ENCODE measurements around the gene AOPEP. TPM values are rescaled to one million over a fixed set of nuclear protein-coding genes. Genes with fewer than 3 reads are reported as not detected.

The AOPEP gene
- total and polyA plus RNA-seq, 12 donors, result 110 to 250 (median 161) TPM

GRCh38 chr9:94802793-94803192, 76.3 kb downstream of the AOPEP start:
- intact Hi-C loops (cut with DNase I), result no loop called here
- Histone ChIP-seq H3K27me3 (no peaks in the 10 kb centered on the region), H3K4me3 (no peak overlapping the region), H3K9me3 (no peaks in the 10 kb centered on the region), H3K27ac (peak overlapping the region in 3 of 10 donors; percentile 58 to 70 (median 62)), H3K36me3 (peaks cover 0 to 5% (median 0%) of the 10 kb centered on the region in 9 donors), H3K4me1 (peaks cover 17 to 64% (median 37%) of the 10 kb centered on the region in 9 donors)
- no peak for DNase-seq
- 83 to 96% methylated on average over 3 of the region's 3 CpGs for WGBS, 2 donors
- no peak for TF ChIP-seq CTCF (IDR thresholded peaks at IDR 0.05)
- no peak for ATAC-seq

- no peak overlapping the region for H3K27ac ChIP-seq
- intact Hi-C loops (cut with DNase I), result no loop called here
Measured at GRCh38 chr9:94804316-94804715, 77.8 kb downstream of the AOPEP start.

GRCh38 chr9:94805051-94805489, 78.6 kb downstream of the AOPEP start:
- H3K4me1 ChIP-seq, result peaks cover 17 to 70% (median 47%) of the 10 kb centered on the region in 9 donors
- 85 to 96% methylated on average over 8 of the region's 8 CpGs for WGBS, 2 donors
- peaks cover 0 to 5% (median 0%) of the 10 kb centered on the region in 9 donors for H3K36me3 ChIP-seq
- intact Hi-C loops (cut with DNase I), result loop anchor here in 2 of 10 donors (5.0 kb wide), 2 partner anchors 62 to 67 kb away; no protein-coding TSS in a partner anchor
- peak overlapping the region in 2 of 10 donors; percentile 53 to 73 for H3K27ac ChIP-seq
- H3K4me3 ChIP-seq, result no peak overlapping the region
- no peaks in the 10 kb centered on the region for H3K9me3 ChIP-seq
- no peak for DNase-seq
- H3K27me3 ChIP-seq, result no peaks in the 10 kb centered on the region
- no peak for ATAC-seq
- no peak for TF ChIP-seq CTCF (IDR thresholded peaks at IDR 0.05)

More at GRCh38 chr9:94804316-94804715, 77.8 kb downstream of the AOPEP start:
- WGBS, 2 donors, result 97% methylated on average over 5 of the region's 5 CpGs
- H3K27me3 ChIP-seq, result no peaks in the 10 kb centered on the region
- DNase-seq (no peak), ATAC-seq (no peak)
- H3K4me3 ChIP-seq, result no peak overlapping the region
- H3K36me3 ChIP-seq, result peaks cover 0 to 5% (median 0%) of the 10 kb centered on the region in 9 donors
- no peak for TF ChIP-seq CTCF (IDR thresholded peaks at IDR 0.05)
- no peaks in the 10 kb centered on the region for H3K9me3 ChIP-seq
- peaks cover 17 to 77% (median 47%) of the 10 kb centered on the region in 9 donors for H3K4me1 ChIP-seq

GRCh38 chr9:94805585-94805984, 79.1 kb downstream of the AOPEP start:
- DNase-seq (no peak), ATAC-seq (peak in 5 of 8 donors; percentile 15 to 55 (median 30))
- no peaks in the 10 kb centered on the region for H3K27me3 ChIP-seq
- H3K9me3 ChIP-seq, result no peaks in the 10 kb centered on the region
- intact Hi-C loops (cut with DNase I), result loop anchor here in 2 of 10 donors (5.0 kb wide), 2 partner anchors 62 to 67 kb away; no protein-coding TSS in a partner anchor
- peak overlapping the region in 7 of 10 donors; percentile 7 to 73 (median 50) for H3K27ac ChIP-seq
- no peak overlapping the region for H3K4me3 ChIP-seq
- peaks cover 0 to 5% (median 0%) of the 10 kb centered on the region in 9 donors for H3K36me3 ChIP-seq
- 31 to 55% methylated on average over 3 of the region's 3 CpGs for WGBS, 2 donors
- TF ChIP-seq CTCF (IDR thresholded peaks at IDR 0.05), result no peak
- H3K4me1 ChIP-seq, result peaks cover 16 to 67% (median 44%) of the 10 kb centered on the region in 9 donors
